Measurements from ENCODE around the gene STK32C.

STK32C gene

DNA sequence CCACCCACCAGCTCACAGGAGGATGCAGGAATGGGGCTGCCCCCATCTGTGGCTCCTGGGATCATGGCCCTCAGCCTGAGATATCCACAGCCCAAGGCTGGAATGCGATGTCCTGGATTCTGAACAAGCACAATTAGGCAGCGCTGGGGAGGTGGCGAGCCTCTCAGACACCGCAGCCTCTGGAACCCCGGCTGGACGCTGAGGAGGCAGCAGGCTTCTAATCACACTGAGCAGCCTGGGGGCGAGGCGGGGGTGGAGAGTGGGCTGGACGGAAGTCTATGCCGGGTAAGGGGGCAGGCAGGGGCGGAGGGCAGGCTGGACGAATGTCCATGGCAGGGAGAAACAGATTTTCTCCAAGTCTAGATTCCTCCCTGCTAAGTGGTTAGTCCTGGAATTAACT is 64.6 kb downstream of the STK32C start:
- DNase-seq: no peak

DNA sequence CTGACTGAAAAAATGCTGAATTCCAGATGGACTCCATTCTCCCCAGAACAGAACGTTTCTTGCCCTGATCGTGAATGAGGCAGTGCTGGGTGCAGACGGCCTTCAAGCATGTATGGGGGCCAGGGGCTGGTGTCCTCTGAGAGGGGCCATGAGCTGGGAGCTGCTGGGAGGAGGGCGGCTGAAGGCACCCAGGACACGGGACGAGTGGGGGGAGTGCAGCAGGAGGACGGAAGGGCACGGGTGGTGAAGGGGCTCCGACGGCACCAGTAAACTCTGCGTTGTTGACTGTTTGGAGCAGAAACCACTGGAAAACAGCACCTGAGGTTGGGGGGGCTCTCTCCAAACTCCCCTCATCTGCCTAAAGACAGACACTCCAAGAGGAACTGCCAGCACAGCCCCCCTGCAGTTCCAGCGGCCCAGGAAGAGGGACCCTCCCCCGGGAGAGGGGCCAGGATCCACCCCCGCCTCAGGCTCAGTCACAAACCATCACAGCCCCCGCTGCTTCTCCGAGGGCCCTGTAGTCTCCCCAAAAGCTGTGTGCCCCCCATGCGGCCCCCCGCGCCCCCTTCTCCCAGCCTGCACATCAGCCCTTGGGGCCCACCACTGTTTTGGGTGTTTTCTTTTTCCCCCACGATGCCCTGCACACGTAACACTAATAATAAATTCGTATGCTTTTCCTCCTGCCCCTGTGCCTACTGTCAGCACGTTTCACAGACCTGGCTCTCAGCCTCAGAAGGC is 65.5 kb downstream of the STK32C start:
- DNase-seq: no peak

DNA sequence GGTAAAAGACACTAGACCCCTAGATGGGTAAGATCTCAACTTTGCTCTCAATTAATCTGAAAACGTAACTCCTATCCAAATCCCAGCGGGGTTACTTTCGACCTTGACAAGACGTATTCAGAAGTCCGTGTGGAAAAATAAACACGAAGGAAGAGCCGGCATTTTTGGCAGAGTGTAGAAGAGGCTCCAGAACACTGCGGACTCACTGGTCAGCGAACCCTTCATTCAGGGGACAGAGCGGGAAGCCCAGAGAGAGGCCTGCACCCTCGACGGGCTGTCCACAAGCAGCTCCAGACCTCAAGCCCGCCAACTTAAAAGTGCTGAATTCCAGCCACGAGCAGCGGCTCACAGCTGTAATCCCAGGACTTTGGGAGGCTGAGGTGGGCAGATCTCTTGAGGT is 66.3 kb downstream of the STK32C start:
- DNase-seq: no peak

DNA sequence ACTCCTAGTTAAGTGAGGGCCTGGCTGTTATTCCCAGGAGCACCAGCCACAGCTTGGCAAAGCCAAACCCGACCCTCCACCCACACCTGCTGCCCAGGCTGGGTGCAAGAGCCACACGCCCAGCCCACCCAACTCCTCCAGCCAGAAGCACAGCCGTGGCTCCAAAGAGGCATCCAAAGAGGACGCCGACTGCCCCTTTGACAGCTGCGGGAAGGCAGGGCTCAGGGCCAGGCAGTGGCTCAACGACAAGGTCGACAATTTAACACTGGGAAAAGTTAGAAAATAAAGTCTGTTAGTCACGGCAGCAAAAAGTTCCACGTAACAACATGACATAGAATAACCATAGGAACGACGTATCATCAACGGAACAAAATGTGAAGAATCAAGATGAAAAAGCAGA is 66.7 kb downstream of the STK32C start:
- DNase-seq: no peak

DNA sequence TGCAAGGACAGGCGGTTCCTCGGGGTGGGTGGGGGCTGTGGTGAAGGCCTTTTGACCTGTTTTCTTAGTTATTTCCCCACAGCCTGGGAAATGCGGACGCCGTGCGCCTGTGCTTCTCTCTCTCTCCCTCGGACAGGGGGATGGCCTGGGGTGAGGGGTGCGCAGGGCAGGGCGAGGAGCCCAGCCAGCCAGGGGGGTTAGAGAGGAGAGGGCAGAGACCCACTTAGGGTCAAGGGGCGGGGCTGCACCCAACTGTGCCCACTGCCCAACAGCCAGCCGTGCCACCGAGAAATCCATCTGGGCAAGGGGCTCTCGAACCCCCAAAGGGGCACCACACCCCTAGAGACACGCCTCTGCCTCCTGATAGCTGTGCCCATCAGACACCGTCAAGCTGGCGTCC is 67.2 kb downstream of the STK32C start:
- DNase-seq: no peak

DNA sequence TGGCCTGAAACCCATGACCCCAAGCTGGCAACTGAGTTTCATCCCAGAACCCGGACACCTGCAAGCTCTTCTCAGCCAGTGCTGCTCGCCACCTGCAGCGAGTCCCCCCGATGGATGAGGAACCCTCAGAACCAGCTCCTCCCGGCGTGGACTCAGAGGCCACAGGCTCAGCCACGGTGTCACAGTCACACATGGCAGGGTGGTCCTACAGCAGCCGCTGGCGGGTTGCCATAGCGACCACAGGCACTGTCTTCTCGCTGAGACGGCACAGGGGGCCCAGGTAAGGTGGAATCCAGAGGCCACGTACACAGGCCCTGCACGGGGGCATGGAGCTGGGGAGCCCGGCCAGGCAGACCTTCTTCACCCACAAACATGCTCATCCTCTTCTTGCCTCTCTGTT is 67.6 kb downstream of the STK32C start:
- no peak for DNase-seq

DNA sequence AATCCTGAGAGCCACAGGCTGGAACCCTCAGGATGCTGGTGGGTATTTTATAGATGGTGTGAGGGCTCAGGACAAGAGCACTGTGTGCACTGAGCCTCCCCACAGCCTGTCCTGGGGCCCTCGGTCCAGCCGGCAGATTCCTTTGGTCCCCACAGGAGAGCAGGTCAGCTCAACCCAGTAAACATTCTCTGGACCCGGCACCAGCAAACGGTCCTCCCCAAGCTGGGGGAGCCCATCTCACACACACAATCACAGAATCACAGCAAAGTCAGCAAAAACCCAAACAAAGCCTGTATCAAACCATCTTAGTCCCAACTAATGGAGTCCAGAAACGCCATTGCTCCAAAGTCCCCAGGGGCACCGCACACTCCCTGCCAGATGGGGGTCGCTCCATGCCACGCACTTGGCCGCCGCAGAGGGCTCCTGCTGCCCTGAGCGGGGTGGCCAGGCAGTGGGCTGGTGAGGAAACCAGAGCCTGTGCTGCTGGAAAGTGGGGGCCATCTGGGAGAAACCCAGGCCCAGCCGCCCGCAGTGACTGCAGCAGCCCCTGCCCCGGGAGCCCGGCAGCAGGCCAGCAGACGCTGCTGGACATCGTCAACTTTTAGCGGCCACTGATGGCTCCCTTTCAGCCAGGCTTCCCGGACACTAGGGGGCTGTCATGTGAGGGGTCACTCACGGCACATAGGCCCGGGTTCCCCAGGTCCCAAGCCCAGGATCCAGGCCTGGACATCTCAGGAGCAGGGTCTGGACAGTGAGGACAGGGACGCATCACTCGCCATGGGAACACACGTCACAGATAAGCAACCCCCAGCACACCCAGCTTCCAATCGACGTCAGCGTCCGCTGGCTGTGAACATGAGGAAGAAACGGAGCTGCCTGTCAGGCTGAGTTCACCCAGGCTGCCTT is 68.4 kb downstream of the STK32C start:
- no peak for DNase-seq

DNA sequence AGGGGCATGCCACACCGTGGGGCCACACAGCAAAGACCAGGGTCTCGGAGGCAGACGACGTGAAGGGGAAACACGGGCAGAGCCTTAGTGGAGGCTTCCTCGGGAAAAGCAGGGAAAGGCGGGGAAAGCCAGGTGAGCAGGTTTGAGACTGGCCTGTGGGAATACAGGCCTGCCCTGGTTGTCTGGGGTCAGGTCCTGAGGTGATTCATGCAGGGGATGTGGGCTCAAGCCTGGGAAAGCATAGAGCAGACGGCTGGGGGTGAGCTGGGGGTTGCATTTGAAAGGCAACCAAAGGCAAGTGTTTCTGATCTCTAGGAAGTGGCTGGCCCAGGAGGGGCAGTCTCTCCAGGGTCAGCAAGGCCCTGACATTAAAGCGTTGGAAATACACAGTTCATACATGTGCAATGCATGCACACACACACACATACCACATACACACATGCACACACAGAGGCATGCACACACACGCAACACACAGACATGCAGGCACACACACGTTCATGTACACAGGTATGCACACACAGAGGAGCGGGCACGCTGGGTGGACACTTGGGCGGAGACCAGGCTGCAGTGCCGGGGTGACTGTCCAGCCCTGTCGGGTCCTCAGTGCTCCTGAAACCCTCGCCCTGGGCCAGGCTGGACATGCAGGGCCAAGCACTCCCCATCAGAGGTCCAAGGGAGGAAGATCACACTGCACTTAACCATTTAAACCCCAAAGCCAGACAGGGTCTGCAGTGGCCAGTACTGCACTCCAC is 69.2 kb downstream of the STK32C start:
- no peak for DNase-seq

DNA sequence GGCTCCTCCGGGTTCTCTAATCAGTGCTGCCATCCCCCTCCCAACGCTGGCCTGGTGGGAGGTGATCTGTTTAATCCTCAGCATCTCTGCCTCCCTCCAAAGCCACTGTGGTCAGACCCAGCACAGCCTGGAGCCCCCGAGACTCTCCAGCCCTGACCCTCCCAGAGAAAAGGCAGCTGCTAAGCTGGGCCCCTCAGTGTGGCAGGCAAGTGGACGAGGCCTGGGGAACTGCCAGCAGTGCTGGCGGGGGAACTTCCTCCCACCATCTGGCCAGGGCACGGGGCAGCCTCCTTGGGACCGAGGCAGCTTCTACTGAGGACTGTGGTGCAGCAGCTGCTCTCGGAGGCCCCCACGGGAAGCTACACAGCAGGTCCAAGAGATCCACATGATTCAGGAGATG is 69.9 kb downstream of the STK32C start:
- no peak for DNase-seq

DNA sequence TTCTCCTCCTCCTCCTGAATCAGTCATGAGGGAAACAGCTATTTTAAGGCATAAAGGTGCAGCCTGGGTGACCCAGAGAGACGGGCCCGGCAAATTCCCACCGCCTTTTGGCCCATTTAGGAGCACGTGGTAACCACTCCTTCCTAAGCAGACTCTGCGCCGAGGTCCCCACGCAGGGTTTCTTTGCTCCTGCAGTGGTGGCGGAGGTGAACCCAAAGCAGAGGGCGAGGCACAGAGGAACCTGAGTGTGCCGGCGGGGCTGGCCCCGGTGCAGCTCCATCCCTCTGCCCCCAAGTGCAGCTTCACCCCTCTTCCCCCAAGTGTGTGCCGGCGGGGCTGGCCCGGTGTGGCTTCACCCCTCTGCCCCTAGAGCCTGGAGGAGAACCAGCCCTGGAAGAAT is 70.4 kb downstream of the STK32C start:
- DNase-seq: no peak

DNA sequence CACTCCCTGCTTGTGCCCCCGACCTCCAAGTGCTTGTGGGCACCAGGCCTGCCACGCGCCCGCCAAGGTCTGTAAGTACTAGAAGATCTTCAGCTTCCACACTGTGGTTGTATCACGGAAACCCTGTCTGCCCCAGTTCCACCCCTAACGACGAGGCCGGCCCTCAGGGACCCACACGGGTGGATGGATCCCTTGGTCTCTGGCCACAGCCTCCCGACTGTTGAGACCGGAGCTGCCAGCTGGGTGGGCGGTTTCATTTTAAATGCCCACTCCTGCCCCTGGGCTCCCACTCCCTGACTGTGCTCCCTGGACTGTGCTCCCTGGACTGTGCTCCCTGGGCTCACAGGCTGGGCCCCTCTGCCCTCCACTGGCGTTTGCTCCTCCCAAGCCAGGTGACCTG is 70.9 kb downstream of the STK32C start:
- no peak for DNase-seq

DNA sequence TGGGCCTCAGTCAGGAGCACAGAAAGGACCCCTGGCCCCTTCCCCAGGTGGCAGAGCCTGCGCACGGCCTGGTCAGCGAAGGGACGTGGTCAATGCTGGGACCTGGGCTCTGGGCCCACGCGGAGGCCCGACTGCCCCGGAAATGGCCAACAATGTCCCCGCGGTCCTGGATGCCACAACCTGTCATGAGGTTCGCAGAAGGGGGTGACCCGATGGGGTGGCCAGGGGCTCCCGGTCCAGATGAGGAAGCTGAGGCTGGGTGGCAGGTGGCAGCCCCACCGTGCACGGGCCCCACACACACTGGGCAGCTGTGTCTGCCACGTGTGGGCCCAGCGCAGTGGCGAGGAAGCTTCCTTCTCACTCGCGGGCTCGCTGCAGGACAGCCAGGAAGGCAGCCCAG is 71.6 kb downstream of the STK32C start:
- DNase-seq: no peak

DNA sequence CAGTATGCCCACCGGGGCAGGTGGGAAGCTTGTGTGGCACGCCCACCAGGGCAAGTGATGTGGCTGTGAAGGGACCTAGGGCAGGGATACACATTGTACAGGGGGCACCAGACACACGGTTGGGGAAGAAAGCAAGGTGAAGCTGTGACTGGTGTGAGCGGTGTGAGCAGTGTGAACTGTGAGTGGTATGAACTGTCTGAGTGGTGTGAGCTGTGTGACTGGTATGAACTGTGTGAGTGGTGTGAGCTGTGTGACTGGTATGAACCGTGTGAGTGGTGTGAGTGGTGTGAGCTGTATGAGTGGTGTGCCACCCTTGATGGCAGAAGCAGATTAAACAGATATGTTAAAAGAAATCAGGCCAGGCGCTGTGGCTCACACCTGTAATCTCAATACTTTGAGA is 72.9 kb downstream of the STK32C start:
- DNase-seq: no peak

DNA sequence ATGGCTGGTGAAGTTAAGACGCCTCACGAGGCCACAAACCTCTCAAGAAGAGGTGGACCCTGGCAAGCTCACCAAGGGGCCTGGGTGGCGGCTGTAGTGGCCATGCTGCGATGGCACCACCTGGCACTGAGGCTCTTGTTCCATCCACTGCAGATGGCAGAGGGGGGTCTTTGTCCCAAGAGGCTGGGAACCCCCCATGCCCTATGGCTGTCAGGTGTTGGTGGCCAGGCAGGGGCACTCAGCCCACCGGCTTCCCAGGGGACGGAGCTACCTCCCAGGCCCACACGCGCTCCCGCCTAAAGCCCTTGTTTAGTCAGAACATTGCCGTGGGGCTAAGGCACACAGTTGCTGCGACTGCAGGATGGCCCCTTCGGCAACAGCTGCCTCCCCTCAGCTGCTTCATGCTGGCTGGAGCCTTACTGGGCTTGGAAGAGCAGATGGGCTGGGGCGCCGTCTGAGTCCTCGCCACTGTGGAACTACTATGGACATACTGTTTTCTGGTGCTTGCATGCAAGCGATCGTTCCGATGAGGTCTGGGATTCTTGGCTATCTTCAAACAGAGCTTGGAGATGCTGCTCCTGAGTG is 74.2 kb downstream of the STK32C start:
- no peak for DNase-seq

DNA sequence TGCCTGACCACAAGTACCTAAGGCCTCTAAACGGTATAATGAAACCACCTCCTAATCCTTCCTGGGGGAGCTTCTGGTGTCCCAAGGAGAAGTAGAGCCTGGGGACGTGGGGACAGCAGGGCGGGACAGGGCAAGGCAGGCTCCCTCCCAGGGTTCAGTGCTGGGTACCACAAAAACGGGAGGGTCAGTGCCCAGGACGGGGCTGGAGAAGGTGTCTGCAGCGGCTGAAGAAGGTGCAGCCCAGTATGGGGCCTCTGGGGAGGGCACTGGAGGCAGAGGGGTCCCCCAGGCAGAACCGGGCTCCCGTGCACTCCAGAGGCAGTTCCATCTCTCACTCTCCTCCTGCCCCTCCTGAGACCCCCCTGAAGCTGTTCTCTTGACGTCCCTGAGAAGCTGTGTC is 74.8 kb downstream of the STK32C start:
- DNase-seq: no peak

DNA sequence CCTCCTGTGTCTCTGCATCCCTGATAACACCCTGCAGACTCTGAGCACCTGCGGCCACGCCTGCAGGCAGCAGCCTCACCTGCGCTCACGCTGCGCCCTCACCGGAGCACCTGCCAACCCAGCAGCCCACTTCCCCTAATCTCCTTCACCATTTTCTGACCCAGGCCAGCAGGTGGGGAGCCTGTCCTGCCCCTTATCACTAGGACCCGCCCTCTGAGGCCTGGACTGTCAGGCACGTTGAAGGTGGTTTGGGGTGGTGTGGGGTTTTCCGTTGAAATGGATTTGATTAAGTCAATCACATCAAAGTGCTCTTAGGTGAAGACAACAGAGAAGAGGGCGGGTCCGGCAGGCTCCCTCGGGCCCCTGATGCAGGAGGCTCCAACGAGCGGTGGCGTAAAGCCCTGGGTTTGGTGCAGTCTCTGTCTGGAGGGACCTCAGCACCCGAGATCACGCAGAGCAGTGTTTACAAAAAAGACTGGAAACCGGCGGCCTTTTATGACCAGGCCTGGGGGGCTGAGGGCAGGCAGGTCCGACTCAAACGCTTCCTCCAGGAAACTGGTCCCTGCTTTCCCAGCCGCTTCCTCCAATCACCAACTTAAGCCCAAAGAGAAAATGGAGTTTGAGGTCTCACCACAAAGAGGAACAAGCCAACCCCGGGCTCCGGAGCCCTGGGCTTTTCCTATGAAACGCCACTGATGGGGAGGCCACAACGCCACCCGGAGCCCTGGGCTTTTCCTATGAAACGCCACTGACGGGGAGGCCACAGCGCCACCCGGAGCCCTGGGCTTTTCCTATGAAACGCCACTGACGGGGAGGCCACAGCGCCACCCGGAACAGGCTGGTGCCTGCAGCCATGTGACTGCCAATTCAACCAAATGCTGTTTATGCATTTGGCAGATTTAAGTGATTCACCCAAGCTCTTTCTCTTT is 75.5 kb downstream of the STK32C start:
- DNase-seq: no peak

DNA sequence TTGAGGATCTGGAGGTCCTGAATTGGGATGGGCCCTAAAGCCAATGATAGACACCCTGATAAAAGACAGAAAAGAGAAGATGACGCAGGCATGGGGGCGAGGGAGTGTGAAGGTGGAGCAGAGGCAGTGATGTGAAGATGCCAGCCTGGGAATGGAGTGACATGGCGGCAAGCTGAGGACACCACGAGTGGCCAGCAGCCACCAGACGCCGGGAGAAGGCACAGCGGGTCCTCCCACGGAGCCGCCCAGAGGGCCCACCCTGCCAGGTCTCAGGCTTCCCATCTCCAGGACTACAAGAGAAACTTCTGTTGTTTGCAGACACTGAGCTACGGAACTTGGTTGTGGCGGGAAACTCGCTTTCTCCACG is 76.1 kb downstream of the STK32C start:
- no peak for DNase-seq

DNA sequence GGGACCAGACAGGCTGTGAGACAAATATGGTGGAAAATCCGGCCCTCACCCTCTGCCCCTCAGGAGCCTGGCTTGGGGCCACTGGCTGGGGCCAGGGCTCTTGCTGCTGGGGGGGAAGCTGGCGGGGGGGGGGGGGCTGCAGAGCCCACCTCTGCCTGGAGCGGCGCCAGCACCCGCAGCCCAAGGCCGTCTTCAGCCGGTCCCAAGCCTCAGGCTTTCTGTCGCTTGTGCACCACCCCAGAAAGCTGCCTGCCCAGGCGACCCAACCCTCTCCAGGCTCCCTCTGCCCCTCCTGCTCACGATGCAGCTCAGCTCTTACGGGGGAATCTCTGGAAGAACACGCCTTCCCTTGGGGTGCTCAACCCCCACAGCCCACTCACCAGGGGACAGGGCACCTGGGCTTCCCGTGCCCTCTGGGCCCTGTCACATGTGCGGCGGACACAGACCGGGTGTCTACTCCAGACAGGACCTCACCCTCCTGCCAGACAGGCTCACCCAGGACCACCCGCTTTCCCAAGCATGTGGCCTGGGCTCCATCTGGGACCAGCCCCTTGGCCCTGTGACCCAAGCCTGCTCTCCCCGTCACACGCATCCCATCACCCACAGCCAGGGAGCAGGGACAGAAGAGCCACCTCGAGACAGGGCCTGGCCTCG is 77.1 kb downstream of the STK32C start:
- DNase-seq: no peak

DNA sequence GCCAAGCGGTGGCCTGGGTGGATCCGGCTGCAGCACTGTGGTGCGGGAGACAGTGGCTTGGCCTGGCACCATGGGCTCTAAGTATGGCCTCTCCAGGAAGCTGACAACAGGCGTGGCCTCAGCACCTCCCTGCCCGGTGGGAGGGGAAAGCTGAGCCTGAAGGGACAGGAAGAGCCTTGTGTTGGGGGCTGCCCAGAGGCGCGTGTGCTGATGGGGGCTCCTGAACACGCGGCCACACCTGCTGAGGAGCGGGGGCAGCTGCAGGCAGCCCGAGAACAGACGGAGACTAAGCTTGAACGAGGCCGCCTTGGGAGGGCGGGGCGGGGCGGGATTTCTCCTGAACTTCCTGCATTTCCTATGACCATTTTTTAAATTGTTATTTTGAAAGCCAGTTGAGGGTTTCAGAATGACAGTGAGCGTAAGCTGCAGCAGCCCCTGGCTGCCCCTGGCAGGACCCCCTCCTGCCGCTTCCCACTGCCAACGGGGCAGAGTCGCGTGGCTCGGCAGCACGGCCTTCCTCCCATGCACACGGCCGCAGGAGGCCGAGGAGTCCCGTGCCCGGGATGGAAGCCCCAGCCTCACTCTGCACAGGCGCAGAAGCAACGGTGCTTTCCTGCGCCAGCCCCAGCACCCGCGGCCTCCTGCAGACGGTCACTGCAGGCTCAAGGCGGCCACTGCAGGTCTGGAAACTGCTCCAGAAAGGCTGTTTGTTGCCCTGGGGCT is 77.8 kb downstream of the STK32C start:
- no peak for DNase-seq

DNA sequence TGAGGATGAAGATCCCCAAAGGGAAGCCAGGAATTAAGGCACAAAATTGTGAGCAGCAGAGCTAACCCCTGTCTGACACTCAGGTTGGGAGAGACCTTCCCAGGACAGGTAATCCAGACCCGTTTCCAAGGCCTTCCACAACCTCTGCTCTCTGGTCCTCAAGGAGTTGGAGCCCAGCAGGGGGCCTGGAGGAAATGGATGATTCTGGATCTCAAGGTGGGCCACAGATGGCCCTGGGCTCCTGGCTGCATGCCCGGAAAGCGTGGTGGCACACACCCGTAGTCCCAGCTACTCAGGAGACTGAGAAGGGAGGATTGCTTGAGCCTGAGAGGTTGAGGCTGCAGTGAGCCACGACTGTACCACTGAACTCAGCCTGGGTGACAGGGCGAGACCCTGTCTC is 78.7 kb downstream of the STK32C start:
- DNase-seq: no peak

DNA sequence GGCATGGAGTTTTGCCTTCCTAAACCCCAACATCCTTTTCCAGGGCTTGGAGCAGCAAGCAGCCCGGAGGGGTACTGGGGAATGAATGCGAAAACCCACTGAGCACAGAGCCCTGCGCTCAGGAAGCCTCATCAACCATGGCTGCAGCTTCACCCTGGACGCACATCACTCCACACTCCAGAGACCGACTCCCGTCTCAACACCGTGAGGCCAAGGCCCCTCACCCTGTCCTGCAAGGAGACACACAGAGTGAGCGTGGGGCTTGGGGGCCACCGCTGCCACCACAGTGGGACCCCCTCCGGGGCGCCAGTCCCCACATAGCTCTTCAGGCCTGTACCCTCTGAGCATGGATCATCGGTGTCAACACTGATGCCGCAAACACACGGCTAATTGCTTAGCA is 79.1 kb downstream of the STK32C start:
- DNase-seq: no peak

Data from cerebellar nuclear complex (tissue), 1 donor.